22Rv1 (cell line): ENCODE results near the gene TSPAN31.

Experiments
- H3K27ac ChIP-seq: fragments of 450-650 bp; 2 replicates; pipeline ENCODE4 v1.5.1; 2017
- ZFX ChIP-seq: fragments of 450-650 bp; IDR thresholded peaks from 2 replicates; pipeline ENCODE4 v1.6.1; 2017; ENCODE audit warnings: antibody characterized with exemption, borderline replicate concordance
- TF ChIP-seq, protein P1 (sequence below): fragments of 450-650 bp; IDR thresholded peaks from 2 replicates; pipeline ENCODE4 v1.5.1; 2017; ENCODE audit warnings: mild to moderate bottlenecking

The TSPAN31 gene

GRCh38 chr12:57782243-57782607, 37.4 kb downstream of the TSPAN31 start:
- H3K27ac ChIP-seq: peak overlapping the region; percentile 59; the same call in 1 of the 2 replicates
- TF ChIP-seq ZFX: no peak

DNA sequence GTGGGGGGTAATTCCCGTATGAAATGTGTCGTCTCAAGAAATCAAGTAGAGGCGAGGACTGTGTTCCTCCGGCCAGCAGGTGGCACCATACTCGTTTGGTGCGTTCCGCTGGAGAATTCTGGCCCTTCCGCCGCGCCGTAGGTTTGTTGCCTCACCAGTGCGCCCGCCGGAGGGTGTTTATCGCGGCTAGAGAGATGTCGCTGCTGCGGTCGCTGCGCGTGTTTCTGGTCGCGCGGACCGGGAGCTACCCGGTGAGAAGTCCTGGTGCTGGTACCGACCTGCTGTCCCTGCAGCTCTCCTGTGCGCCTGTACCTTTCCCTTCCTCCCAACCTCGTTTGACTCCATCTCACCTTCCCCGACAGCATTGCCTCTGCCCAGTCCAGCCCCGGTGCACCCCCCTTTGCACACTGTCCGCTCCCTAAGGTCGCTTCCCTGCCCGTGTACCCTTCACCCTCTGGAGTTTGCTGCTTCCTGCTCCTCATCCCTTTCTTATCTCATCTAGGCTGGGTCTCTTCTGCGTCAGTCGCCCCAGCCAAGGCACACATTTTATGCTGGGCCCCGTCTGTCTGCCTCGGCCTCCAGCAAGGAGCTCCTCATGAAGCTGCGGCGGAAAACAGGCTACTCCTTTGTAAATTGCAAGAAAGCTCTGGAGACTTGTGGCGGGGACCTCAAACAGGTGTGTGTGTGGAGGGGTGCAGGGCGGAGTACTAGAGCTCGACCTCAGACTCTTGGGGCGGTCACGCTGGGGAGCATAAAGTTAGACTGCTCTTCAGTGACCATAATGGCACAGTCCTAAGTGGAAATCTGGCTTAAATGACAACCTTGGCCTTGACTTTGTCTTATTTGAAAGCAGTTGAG, 38.0 kb downstream of the TSPAN31 start, which contains the start of gene TSFM:
TSFM (plus strand) TSS at position 180 of the 858 bp plus-strand sequence; CDS start at position 195, 15 bp downstream.
- H3K27ac ChIP-seq: peak within 1 kb of the TSS; percentile 59
- TF ChIP-seq, protein P1, sequence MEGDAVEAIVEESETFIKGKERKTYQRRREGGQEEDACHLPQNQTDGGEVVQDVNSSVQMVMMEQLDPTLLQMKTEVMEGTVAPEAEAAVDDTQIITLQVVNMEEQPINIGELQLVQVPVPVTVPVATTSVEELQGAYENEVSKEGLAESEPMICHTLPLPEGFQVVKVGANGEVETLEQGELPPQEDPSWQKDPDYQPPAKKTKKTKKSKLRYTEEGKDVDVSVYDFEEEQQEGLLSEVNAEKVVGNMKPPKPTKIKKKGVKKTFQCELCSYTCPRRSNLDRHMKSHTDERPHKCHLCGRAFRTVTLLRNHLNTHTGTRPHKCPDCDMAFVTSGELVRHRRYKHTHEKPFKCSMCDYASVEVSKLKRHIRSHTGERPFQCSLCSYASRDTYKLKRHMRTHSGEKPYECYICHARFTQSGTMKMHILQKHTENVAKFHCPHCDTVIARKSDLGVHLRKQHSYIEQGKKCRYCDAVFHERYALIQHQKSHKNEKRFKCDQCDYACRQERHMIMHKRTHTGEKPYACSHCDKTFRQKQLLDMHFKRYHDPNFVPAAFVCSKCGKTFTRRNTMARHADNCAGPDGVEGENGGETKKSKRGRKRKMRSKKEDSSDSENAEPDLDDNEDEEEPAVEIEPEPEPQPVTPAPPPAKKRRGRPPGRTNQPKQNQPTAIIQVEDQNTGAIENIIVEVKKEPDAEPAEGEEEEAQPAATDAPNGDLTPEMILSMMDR: peak; percentile 99
- no peak for TF ChIP-seq ZFX

DNA sequence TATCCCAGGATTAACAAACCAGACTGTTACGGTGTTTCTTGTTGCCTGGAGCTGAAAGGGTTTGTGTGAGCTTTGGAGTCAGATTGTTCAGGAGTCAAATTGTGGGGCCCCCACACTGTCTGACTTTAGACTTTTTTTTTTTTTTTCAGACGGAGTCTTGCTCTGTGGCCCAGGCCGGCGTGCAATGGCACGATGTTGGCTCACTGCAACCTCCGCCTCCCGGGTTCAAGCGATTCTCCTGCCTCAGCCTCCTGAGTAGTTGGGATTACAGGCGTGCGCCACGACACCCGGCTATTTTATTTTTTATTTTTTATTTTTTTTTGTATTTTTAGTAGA, 38.6 kb downstream of the TSPAN31 start:
- peak overlapping the region; percentile 59 for H3K27ac ChIP-seq
- TF ChIP-seq ZFX: no peak
- TF ChIP-seq, protein P1: no peak

DNA sequence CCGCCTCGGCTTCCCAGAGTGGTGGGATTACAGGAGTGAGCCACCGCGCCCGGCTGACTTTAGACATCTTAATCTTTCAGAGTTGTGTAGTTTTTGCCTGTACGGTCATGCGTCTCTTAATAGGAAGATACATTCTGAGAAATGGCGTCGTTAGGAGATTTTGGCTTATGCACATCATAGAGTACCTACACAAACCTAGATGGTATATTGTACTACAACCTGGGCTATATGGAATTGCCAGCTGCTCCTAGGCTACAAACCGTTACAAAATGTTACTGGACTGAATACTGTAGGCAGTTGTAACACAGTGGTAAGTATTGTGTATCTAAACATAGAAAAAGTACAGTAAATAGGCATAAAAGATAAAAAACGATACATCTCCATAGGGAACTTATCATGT, 39.0 kb downstream of the TSPAN31 start:
- no peak overlapping the region for H3K27ac ChIP-seq
- no peak for TF ChIP-seq ZFX
- TF ChIP-seq, protein P1: no peak

DNA sequence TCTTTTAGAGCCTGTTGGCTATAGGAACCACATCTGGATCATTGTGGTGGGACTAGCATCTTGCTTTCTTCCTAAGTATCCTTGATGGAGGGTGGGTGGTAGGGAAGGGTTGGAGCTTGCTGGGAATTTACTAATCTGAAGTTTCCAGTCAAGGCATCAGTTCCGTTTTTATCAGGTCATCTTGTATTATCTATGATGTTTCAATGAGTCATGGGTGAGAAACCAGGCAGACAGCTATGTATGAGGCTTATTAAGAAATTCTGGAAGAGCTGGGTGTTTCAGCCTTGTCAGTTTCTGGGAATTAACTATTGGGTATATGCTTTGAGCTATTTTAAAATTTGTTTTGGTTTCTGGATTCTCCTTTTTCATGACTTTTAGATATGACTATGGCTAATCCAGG, 49.1 kb downstream of the TSPAN31 start:
- TF ChIP-seq ZFX: no peak
- TF ChIP-seq, protein P1: no peak
- no peak overlapping the region for H3K27ac ChIP-seq

GRCh38 chr12:57795354-57795753, 50.5 kb downstream of the TSPAN31 start:
- no peak overlapping the region for H3K27ac ChIP-seq

DNA sequence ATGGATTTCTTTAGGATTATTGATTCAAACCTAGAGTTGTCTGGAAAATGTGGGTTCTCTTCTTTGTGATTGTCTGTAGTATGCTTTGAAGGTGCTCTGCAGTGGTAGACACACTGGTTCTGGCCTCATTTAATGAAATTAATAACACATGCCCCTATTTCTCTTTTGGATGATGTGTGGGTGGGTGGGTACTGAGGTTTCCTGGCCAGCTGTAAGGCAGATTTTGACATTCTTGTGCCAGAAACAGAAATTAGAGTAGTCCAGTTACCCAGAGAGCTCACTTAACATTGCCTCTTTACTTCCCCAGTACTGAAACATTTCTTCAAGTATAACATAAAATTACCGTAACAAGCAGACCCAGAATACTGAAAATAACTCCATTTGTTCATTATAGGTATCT, 52.2 kb downstream of the TSPAN31 start:
- no peak overlapping the region for H3K27ac ChIP-seq
- TF ChIP-seq, protein P1: no peak
- TF ChIP-seq ZFX: no peak

More at GRCh38 chr12:57795354-57795753, 50.5 kb downstream of the TSPAN31 start:
- TF ChIP-seq ZFX: no peak
- TF ChIP-seq, protein P1: no peak
